ENCODE measurements around the gene NCF2.

Gene NCF2

DNA sequence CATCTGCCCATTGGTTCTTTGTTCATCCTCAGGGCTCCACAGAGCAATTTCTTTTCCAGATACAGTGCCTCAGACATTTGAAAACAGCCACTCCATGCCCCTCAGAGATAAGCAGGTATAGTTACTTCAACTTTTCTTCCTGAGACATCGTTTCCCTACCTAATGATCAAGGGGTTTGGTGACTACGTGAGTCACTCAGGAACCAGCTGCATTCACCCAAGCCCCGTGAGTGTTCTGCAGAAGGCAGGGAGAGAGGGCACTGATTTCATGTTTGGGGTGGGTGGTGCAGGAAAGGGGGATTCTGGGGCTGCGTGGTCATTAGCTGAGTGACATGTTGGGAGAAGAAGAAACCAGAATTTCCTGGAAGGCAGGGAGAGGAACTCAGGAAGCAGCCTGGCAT is 25.0 kb downstream of the NCF2 start:
- H3K27ac Mint-ChIP-seq, result no peak overlapping the region
- H3K36me3 Mint-ChIP-seq (ENCODE audit: low read depth), result no peaks in the 10 kb centered on the region
- H3K4me1 Mint-ChIP-seq, result peaks cover 18% of the 10 kb centered on the region
- DNase-seq (no peak), ATAC-seq (no peak)
- no peaks in the 10 kb centered on the region for H3K27me3 Mint-ChIP-seq
- no peak overlapping the region for H3K4me3 Mint-ChIP-seq
- H3K9me3 Mint-ChIP-seq, result no peaks in the 10 kb centered on the region

DNA sequence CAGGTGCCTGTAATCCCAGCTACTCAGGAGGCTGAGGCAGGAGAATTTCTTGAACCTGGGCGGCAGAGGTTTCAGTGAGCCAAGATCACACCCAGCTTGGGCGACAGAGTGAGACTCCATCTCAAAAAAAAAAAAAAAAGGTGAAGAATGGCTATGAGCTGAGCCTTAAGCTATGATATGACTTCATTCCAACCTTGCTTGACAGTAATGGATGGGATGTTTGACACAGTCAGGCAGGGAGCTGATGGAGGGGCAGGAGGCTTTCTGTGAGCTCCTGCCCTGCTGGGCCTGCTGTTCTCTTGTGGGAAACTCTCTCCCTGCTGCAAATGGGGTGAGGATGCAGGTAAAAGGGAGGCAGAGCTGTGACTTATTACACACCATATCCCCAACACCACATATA is 27.6 kb downstream of the NCF2 start:
- Mint-ChIP-seq H3K36me3 (ENCODE audit: low read depth) (no peaks in the 10 kb centered on the region), H3K27ac (no peak overlapping the region), H3K27me3 (no peaks in the 10 kb centered on the region), H3K4me3 (no peak overlapping the region), H3K4me1 (peaks cover 5% of the 10 kb centered on the region), H3K9me3 (no peaks in the 10 kb centered on the region)
- no peak for ATAC-seq
- DNase-seq, result no peak

DNA sequence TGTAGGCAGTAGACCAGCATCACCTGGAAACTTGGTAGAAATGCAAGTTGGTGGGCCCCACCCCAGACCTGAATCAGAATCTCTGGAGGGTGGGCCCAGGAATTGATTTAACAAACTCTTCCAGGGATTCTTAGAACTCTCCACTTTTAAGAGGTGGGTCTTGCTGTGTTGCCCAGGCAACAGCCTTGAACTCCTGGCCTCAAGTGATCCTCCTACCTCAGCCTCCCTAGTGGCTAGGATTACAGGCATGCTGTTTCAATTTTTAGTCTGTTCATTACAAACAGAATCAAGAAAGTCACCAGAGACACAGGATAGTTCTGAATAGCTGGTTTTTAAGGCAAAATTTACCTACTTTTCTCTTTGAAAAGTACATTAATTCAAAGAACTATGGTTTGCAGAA is 31.2 kb downstream of the NCF2 start:
- ATAC-seq, result no peak
- Mint-ChIP-seq H3K27me3 (no peaks in the 10 kb centered on the region), H3K9me3 (no peaks in the 10 kb centered on the region)

DNA sequence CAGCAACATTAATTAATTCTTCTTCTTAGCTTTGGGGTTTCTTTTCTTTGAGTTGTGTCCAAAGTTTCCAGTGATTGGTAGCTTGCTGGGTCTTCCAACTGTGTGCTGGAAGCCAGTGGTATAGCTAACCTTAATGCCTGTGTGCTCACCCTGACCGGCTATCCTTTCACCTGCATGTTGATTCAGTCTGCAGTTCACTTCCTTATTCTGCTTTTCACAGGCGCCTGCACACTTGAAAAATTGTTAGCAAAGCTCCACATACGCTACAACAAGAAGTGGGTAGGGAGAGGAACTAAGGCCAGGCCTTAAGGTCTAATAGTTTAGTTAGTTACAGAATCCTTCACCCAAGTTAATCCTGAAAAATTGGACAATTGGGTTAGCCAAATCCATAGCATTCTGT is 35.7 kb downstream of the NCF2 start:
- H3K9me3 Mint-ChIP-seq, result no peaks in the 10 kb centered on the region
- ATAC-seq (no peak), DNase-seq (no peak)

More for the DNA sequence above, 31.2 kb downstream of the NCF2 start:
- no peak overlapping the region for H3K4me3 Mint-ChIP-seq
- H3K4me1 Mint-ChIP-seq, result no peaks in the 10 kb centered on the region
- no peak for DNase-seq
- no peak overlapping the region for H3K27ac Mint-ChIP-seq
- H3K36me3 Mint-ChIP-seq (ENCODE audit: low read depth), result peaks cover 4% of the 10 kb centered on the region

GRCh38 chr1:183553764-183554163 is 36.5 kb downstream of the NCF2 start:
- no peaks in the 10 kb centered on the region for H3K27me3 Mint-ChIP-seq
- H3K36me3 Mint-ChIP-seq (ENCODE audit: low read depth), result peaks cover 31% of the 10 kb centered on the region
- no peak overlapping the region for H3K27ac Mint-ChIP-seq
- no peak for ATAC-seq
- no peak overlapping the region for H3K4me3 Mint-ChIP-seq
- no peaks in the 10 kb centered on the region for H3K9me3 Mint-ChIP-seq
- DNase-seq, result no peak
- no peaks in the 10 kb centered on the region for H3K4me1 Mint-ChIP-seq

More for the DNA sequence above, 35.7 kb downstream of the NCF2 start:
- no peak overlapping the region for H3K27ac Mint-ChIP-seq
- H3K4me3 Mint-ChIP-seq, result no peak overlapping the region
- peaks cover 26% of the 10 kb centered on the region for H3K36me3 Mint-ChIP-seq (ENCODE audit: low read depth)
- no peaks in the 10 kb centered on the region for H3K4me1 Mint-ChIP-seq
- no peaks in the 10 kb centered on the region for H3K27me3 Mint-ChIP-seq

DNA sequence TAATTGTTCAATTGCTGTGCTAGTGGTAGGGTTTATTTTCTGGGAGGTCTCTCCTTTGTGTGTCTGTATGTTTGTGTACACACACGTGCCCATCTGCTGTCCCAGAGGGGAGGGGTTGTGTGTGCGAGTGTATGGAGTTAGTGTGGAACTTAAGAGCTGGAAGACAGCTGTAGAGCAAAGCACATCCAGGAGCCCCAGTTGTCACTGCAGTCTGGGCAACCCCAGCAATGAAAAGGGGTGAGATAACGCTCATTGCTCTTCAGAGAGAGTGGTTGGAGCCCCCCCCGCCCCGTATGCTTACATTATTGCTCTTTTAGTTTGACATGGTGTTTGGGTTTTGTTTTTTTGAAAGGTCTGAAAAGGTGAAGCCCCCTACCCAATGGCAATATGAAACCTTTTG is 36.9 kb downstream of the NCF2 start:
- Mint-ChIP-seq H3K27ac (no peak overlapping the region), H3K36me3 (ENCODE audit: low read depth) (peaks cover 31% of the 10 kb centered on the region), H3K9me3 (no peaks in the 10 kb centered on the region), H3K4me3 (no peak overlapping the region), H3K4me1 (no peaks in the 10 kb centered on the region), H3K27me3 (no peaks in the 10 kb centered on the region)
- DNase-seq (no peak), ATAC-seq (no peak)

- peaks cover 31% of the 10 kb centered on the region for H3K36me3 Mint-ChIP-seq (ENCODE audit: low read depth)
- no peak for DNase-seq
- no peaks in the 10 kb centered on the region for H3K9me3 Mint-ChIP-seq
- no peaks in the 10 kb centered on the region for H3K27me3 Mint-ChIP-seq
- no peak overlapping the region for H3K27ac Mint-ChIP-seq
- no peak for ATAC-seq
- no peak overlapping the region for H3K4me3 Mint-ChIP-seq
- no peaks in the 10 kb centered on the region for H3K4me1 Mint-ChIP-seq
These were observed 37.4 kb downstream of the NCF2 start for GRCh38 chr1:183552891-183553290.

GRCh38 chr1:183552441-183552840 is 37.8 kb downstream of the NCF2 start:
- DNase-seq, result no peak
- Mint-ChIP-seq H3K27ac (no peak overlapping the region), H3K36me3 (ENCODE audit: low read depth) (peaks cover 35% of the 10 kb centered on the region), H3K4me1 (no peaks in the 10 kb centered on the region), H3K4me3 (no peak overlapping the region), H3K27me3 (no peaks in the 10 kb centered on the region), H3K9me3 (no peaks in the 10 kb centered on the region)
- no peak for ATAC-seq

DNA sequence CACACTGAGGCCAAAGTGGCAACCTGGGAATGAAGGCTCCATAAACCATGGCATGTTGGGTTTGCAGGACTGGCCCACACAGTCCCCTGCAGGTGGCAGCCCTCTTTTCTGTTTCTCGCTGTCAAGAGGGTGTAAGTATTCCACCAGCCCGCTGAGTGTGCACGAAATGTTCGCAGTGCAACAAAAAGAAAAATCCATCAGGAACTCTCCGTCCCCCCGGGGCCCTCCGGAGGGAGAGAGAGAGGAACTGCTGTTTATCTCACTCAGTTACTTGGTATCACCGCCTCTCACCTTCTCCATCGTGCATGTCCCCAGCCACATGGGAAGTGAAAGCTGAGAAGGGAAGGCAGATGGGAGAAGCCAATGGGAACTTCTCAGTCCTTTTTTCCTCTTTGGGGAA is 38.3 kb downstream of the NCF2 start:
- no peak for ATAC-seq
- Mint-ChIP-seq H3K36me3 (ENCODE audit: low read depth) (peaks cover 35% of the 10 kb centered on the region), H3K4me3 (no peak overlapping the region), H3K9me3 (no peaks in the 10 kb centered on the region), H3K27me3 (no peaks in the 10 kb centered on the region), H3K4me1 (no peaks in the 10 kb centered on the region), H3K27ac (no peak overlapping the region)
- DNase-seq, result no peak

- H3K4me3 Mint-ChIP-seq, result no peak overlapping the region
- ATAC-seq (no peak), DNase-seq (no peak)
- no peaks in the 10 kb centered on the region for H3K27me3 Mint-ChIP-seq
- H3K4me1 Mint-ChIP-seq, result no peaks in the 10 kb centered on the region
- no peaks in the 10 kb centered on the region for H3K9me3 Mint-ChIP-seq
- H3K36me3 Mint-ChIP-seq (ENCODE audit: low read depth), result peaks cover 35% of the 10 kb centered on the region
- peak overlapping the region; percentile 20 for H3K27ac Mint-ChIP-seq
These were observed 39.3 kb downstream of the NCF2 start for GRCh38 chr1:183550915-183551314.

DNA sequence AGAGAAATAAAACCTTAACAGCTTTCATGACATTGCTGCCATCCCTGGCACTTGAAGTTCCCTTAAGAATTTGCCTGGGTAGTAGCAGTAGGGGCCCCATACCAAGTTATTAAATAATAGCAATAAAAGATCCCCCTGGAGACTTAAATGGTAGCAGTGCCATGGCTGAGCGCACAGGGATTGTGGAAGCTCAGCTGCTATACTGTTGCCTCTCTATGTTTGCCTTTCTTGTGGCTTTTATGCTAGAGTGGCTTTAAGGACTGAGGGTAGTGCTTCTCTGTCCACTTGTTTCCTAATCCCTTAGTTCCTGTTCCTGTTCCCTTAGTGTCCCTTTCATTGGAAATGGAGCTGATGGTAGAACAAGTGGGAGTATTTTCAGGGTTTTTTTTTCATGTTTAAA is 42.1 kb downstream of the NCF2 start:
- DNase-seq (no peak), ATAC-seq (no peak)
- Mint-ChIP-seq H3K27me3 (no peaks in the 10 kb centered on the region), H3K4me3 (no peak overlapping the region), H3K4me1 (no peaks in the 10 kb centered on the region), H3K27ac (no peak overlapping the region), H3K9me3 (no peaks in the 10 kb centered on the region), H3K36me3 (ENCODE audit: low read depth) (peaks cover 43% of the 10 kb centered on the region)

GRCh38 chr1:183546427-183546826 is 43.8 kb downstream of the NCF2 start:
- ATAC-seq, result no peak
- no peak overlapping the region for H3K27ac Mint-ChIP-seq
- no peak overlapping the region for H3K4me3 Mint-ChIP-seq
- no peaks in the 10 kb centered on the region for H3K27me3 Mint-ChIP-seq
- no peaks in the 10 kb centered on the region for H3K4me1 Mint-ChIP-seq
- no peak for DNase-seq
- no peaks in the 10 kb centered on the region for H3K9me3 Mint-ChIP-seq
- H3K36me3 Mint-ChIP-seq (ENCODE audit: low read depth), result peaks cover 45% of the 10 kb centered on the region

DNA sequence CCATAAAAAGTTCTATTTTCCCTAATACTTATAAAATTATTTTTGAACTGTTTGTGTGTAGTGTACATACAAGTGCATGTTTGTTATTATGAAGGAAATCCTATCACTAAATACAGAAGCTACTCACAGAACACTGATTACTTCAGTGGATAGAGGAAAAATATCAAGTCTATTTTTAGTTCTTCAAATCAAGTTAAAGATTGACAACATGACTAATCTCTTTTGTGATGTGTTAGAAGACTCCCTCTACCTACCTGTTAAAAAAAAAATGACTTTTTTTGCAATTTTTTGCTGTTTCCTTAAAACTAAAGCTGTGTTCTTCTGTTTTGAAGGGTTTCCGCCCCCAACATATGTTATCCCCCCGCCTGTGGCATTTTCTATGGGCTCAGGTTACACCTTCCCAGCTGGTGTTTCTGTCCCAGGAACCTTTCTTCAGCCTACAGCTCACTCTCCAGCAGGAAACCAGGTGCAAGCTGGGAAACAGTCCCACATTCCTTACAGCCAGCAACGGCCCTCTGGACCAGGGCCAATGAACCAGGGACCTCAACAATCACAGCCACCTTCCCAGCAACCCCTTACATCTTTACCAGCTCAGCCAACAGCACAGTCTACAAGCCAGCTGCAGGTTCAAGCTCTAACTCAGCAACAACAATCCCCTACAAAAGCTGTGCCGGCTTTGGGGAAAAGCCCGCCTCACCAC is 45.5 kb downstream of the NCF2 start:
- H3K27me3 Mint-ChIP-seq, result no peaks in the 10 kb centered on the region
- H3K36me3 Mint-ChIP-seq (ENCODE audit: low read depth), result peaks cover 45% of the 10 kb centered on the region
- ATAC-seq (no peak), DNase-seq (no peak)
- no peak overlapping the region for H3K4me3 Mint-ChIP-seq
- no peaks in the 10 kb centered on the region for H3K9me3 Mint-ChIP-seq
- H3K27ac Mint-ChIP-seq, result no peak overlapping the region
- H3K4me1 Mint-ChIP-seq, result no peaks in the 10 kb centered on the region

GRCh38 chr1:183543619-183544204 is 46.5 kb downstream of the NCF2 start:
- Mint-ChIP-seq H3K27ac (no peak overlapping the region), H3K4me1 (no peaks in the 10 kb centered on the region), H3K9me3 (no peaks in the 10 kb centered on the region), H3K27me3 (no peaks in the 10 kb centered on the region), H3K36me3 (ENCODE audit: low read depth) (peaks cover 45% of the 10 kb centered on the region), H3K4me3 (no peak overlapping the region)
- no peak for DNase-seq
- peak; percentile 79 for ATAC-seq

GRCh38 chr1:183537405-183537804 is 52.9 kb downstream of the NCF2 start:
- Mint-ChIP-seq H3K27ac (no peak overlapping the region), H3K27me3 (no peaks in the 10 kb centered on the region), H3K9me3 (no peaks in the 10 kb centered on the region), H3K36me3 (ENCODE audit: low read depth) (peaks cover 54% of the 10 kb centered on the region), H3K4me3 (no peak overlapping the region), H3K4me1 (no peaks in the 10 kb centered on the region)
- DNase-seq (no peak), ATAC-seq (no peak)
